Activated CD8-positive, alpha-beta memory T cell treated with anti-CD3 and anti-CD28 coated beads, Interleukin-2, amount 50 U/mL, for 4 hours (primary cell): ENCODE results near the gene TTC28.
"Not testable (repeated sequence)": the region's sequence is repeated elsewhere in the genome, so short reads cannot be mapped to it uniquely, and the experiment has no call there.

Experiments
- DNase-seq: peaks from one replicate; pipeline ENCODE4 v3.0.0-alpha.2; 2020

The TTC28 gene

GRCh38 chr22:28402060-28402459 lies 277.6 kb downstream of the TTC28 start:
- no peak for DNase-seq

GRCh38 chr22:28398981-28399380 lies 280.7 kb downstream of the TTC28 start:
- no peak for DNase-seq

GRCh38 chr22:28398355-28398754 lies 281.3 kb downstream of the TTC28 start:
- no peak for DNase-seq

- DNase-seq = no peak
Observed at GRCh38 chr22:28397306-28397705, 282.3 kb downstream of the TTC28 start.

GRCh38 chr22:28395920-28396753 lies 283.5 kb downstream of the TTC28 start:
- DNase-seq = no peak

GRCh38 chr22:28395520-28395919 lies 284.1 kb downstream of the TTC28 start:
- no peak for DNase-seq

GRCh38 chr22:28394513-28395110 lies 285.0 kb downstream of the TTC28 start:
- no peak for DNase-seq

GRCh38 chr22:28381429-28382167 lies 298.0 kb downstream of the TTC28 start:
- DNase-seq = no peak

- no peak for DNase-seq
Observed at GRCh38 chr22:28379951-28380350, 299.7 kb downstream of the TTC28 start.

GRCh38 chr22:28379075-28379779 lies 300.4 kb downstream of the TTC28 start:
- DNase-seq = no peak

GRCh38 chr22:28375761-28376534 lies 303.7 kb downstream of the TTC28 start:
- no peak for DNase-seq

- no peak for DNase-seq
Observed at GRCh38 chr22:28373831-28374230, 305.8 kb downstream of the TTC28 start.

- no peak for DNase-seq
Observed at GRCh38 chr22:28369854-28370253, 309.8 kb downstream of the TTC28 start.

GRCh38 chr22:28366856-28367255 lies 312.8 kb downstream of the TTC28 start:
- DNase-seq = no peak

- no peak for DNase-seq
Observed at GRCh38 chr22:28365371-28365770, 314.3 kb downstream of the TTC28 start.

- DNase-seq = not testable (repeated sequence)
Observed at GRCh38 chr22:28364105-28364504, 315.5 kb downstream of the TTC28 start.

GRCh38 chr22:28360939-28361338 lies 318.7 kb downstream of the TTC28 start:
- DNase-seq = no peak

- no peak for DNase-seq
Observed at GRCh38 chr22:28358312-28358711, 321.3 kb downstream of the TTC28 start.

GRCh38 chr22:28357193-28357592 lies 322.4 kb downstream of the TTC28 start:
- no peak for DNase-seq

- no peak for DNase-seq
Observed at GRCh38 chr22:28351476-28351875, 328.2 kb downstream of the TTC28 start.

GRCh38 chr22:28348613-28349609 lies 330.7 kb downstream of the TTC28 start:
- DNase-seq = no peak
